Measurements from ENCODE around the gene RBM38.
"Not testable (repeated sequence)": the region's sequence is repeated elsewhere in the genome, so short reads cannot be mapped to it uniquely, and the experiment has no call there.

DNA sequence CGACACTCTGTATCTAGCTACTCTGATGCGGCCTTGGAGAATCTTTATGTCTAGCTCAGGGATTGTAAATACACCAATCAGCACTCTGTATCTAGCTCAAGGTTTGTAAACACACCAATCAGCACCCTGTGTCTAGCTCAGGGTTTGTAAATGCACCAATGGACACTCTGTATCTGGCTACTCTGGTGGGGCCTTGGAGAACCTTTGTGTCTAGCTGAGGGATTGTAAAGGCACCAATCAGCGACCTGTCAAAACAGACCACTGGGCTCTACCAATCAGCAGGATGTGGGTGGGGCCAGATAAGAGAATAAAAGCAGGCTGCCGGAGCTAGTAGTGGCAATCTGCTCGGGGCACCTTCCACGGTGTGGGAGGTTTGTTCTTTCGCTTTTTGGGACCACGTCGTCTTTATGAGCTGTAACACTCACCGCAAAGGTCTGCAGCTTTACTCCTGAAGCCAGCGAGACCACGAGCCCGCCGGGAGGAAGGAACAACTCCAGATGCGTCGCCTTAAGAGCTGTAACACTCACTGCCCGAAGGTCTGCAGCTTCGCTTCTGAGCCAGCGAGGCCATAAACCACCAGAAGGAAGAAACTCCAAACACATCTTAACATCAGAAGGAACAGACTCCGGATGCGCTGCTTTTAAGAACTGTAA lies 42.1 kb upstream of the RBM38 start:
- TF ChIP-seq CTCF (IDR thresholded peaks at IDR 0.05); ZFX (IDR thresholded peaks at IDR 0.05; ENCODE audit: borderline replicate concordance): not testable (repeated sequence)

Measured in 22Rv1 (cell line).